ENCODE measurements around the gene CCDC197. TPM values are rescaled to one million over a fixed set of nuclear protein-coding genes. Genes with fewer than 3 reads are reported as not detected.

Gene CCDC197
- total RNA-seq, 1 experiment from 2014 or later, result not detected

DNA sequence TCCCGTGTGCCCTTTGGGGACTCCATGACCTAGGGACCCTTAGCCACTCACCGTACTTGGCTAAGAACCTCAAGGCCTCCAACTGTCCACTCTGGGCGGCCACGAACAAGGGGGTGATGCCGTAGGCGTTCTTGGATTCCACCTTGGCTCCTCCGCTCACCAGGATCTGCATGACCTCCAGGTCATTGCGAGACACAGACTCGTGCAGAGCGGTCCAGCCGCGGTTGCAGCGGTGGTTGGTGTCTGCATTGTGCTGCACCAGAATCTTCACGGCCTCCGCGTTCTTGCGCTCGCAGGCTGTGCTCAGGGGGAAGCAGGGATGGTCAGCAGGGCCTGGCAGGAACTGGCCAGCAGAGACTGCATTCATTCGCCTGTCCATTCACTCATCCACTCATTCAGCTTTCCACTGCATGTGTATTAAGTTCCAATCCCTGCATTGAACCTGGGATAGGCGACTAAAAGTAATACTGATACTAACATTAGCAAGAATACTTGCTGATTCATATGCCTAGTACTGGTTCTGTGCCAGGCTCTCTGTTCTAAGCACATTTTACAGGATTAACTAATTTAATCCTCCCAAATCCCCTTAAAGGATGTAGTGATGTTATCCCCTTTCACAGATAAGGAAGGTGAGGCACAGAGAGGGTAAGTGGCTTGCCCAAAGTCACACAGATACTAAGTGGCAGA, 46.0 kb upstream of the CCDC197 start:
- H3K23ac ChIP-seq (ENCODE audit: insufficient read length, low read depth, low read length), result no peak overlapping the region
- no peak overlapping the region for H2BK5ac ChIP-seq (ENCODE audit: insufficient read length, low read length)
- no peaks in the 10 kb centered on the region for H3K23me2 ChIP-seq (ENCODE audit: insufficient read length, low read depth, low read length, poor library complexity, severe bottlenecking)
- no CpG with 5 or more reads among the region's 20 CpGs for WGBS (ENCODE audit: extremely low coverage, insufficient read length, low lambda C conversion rate)
- no peaks in the 10 kb centered on the region; a peak in 1 of 5 replicates for H3K9me3 Mint-ChIP-seq
- H2BK15ac ChIP-seq (ENCODE audit: low read depth, low read length), result no peak overlapping the region
- H3K4me1 Mint-ChIP-seq, result peaks cover 26 to 28% of the 10 kb centered on the region in 2 experiments
- no peak overlapping the region for H3K56ac ChIP-seq (ENCODE audit: insufficient read length, low read depth, low read length)
- H3K4me3 Mint-ChIP-seq, result no peak overlapping the region
- no peak overlapping the region for H3K4me2 ChIP-seq (ENCODE audit: insufficient read depth, insufficient read length, low read length)
- H3K27ac ChIP-seq (ENCODE audit: insufficient read length, low read depth, low read length), result no peak overlapping the region
- no peak overlapping the region for H2AK5ac ChIP-seq (ENCODE audit: insufficient read length, low read length)
- TF ChIP-seq CTCF (conservative IDR thresholded peaks at IDR 0.05), result no peak
- H3K79me1 ChIP-seq (ENCODE audit: insufficient read depth, low read depth, low read length, poor library complexity, severe bottlenecking), result no peaks in the 10 kb centered on the region
- no peak overlapping the region for H3K4ac ChIP-seq (ENCODE audit: low read depth, low read length)
- no peaks in the 10 kb centered on the region for H3K27me3 ChIP-seq (ENCODE audit: insufficient read depth, low read length)
- H2BK12ac ChIP-seq (ENCODE audit: insufficient read length, low read depth, low read length), result no peak overlapping the region
- H3K9ac ChIP-seq (ENCODE audit: extremely low read depth, insufficient read length, low read length), result no peak overlapping the region
- H2AFZ ChIP-seq (ENCODE audit: low read length), result no peak overlapping the region
- H4K5ac ChIP-seq (ENCODE audit: insufficient read length, low read depth, low read length), result no peak overlapping the region
- no peaks in the 10 kb centered on the region for H3K79me2 ChIP-seq (ENCODE audit: insufficient read depth, low read length)
- H3K4me1 ChIP-seq (ENCODE audit: insufficient read depth, low read length), result no peaks in the 10 kb centered on the region; the same call in 1 of the 2 replicates
- H4K8ac ChIP-seq (replicated peaks; ENCODE audit: insufficient read length, low read depth, low read length), result no peak overlapping the region
- H2BK120ac ChIP-seq (ENCODE audit: low read depth, low read length, poor library complexity, severe bottlenecking), result no peak overlapping the region
- H3K27me3 Mint-ChIP-seq (ENCODE audit: low read depth), result no peaks in the 10 kb centered on the region; the same call in 1 of the 2 replicates
- no peaks in the 10 kb centered on the region for H3K36me3 Mint-ChIP-seq (ENCODE audit: insufficient read depth in 1 of 3, low read depth in 3 of 3)
- H3K9me3 ChIP-seq (ENCODE audit: control insufficient read depth, low read depth, low read length), result no peaks in the 10 kb centered on the region
- H4K20me1 ChIP-seq (ENCODE audit: control insufficient read depth, insufficient read depth, insufficient read length), result no peaks in the 10 kb centered on the region
- DNase-seq, result no peak
- H2BK20ac ChIP-seq (ENCODE audit: low read depth, low read length, poor library complexity, severe bottlenecking), result no peak overlapping the region
- no peak overlapping the region for H3T11ph ChIP-seq (ENCODE audit: low read length)
- no peak overlapping the region for H3K14ac ChIP-seq (ENCODE audit: insufficient read depth, low read length)
- H4K91ac ChIP-seq (ENCODE audit: insufficient read length, low read depth, low read length), result no peak overlapping the region
- H3K18ac ChIP-seq (ENCODE audit: insufficient read length, low read depth, low read length), result no peak overlapping the region
- H3K27ac Mint-ChIP-seq, result no peak overlapping the region

Measured in H9 (cell line).